Type B pancreatic cell (in vitro differentiated cells): ENCODE data around the gene ARCN1. TPM values are rescaled to one million over a fixed set of nuclear protein-coding genes. Genes with fewer than 3 reads are reported as not detected.
A peak's percentile ranks its signal among the peaks of the same experiment; 100 is the strongest.

Source experiments
- DNase-seq: peaks from one replicate; pipeline ENCODE4 v3.0.0; 2021; ENCODE audit warnings: mixed read lengths; ENCODE audit not compliant: unreplicated experiment; ENCODE audit errors: extremely low spot score
- H3K27ac Mint-ChIP-seq: 2 replicates; pipeline ENCODE4 v1.8.0; 2021; ENCODE audit warnings: mild to moderate bottlenecking, mixed read lengths
- H3K27me3 Mint-ChIP-seq: 2 replicates; pipeline ENCODE4 v1.8.0; 2021; ENCODE audit warnings: mixed read lengths
- H3K36me3 Mint-ChIP-seq: 2 replicates; pipeline ENCODE4 v1.8.0; 2021; ENCODE audit warnings: mixed read lengths
- H3K4me1 Mint-ChIP-seq: one replicate; pipeline ENCODE4 v1.8.0; 2021; ENCODE audit warnings: mixed read lengths; ENCODE audit not compliant: unreplicated experiment
- H3K4me3 Mint-ChIP-seq: 2 replicates; pipeline ENCODE4 v1.8.0; 2021; ENCODE audit warnings: mild to moderate bottlenecking, mixed read lengths
- H3K9me3 Mint-ChIP-seq: 2 replicates; pipeline ENCODE4 v1.8.0; 2021; ENCODE audit warnings: mixed read lengths
- CTCF ChIP-seq: fragments of 200-600 bp; sonication (generic); conservative IDR thresholded peaks from 2 replicates; pipeline ENCODE4 v1.5.0; 2021; ENCODE audit warnings: antibody characterized with exemption, mild to moderate bottlenecking
- total RNA-seq: library from RNA; stranded (reverse); gene quantifications from 2 replicates; pipeline ENCODE4 v1.2.1, GENCODE V29; 2021; ENCODE audit warnings: low replicate concordance

The ARCN1 gene
- total RNA-seq, 1 donor from 2014 or later, result 139 TPM

GRCh38 chr11:118632577-118633318, 60.5 kb downstream of the ARCN1 start:
- H3K36me3 Mint-ChIP-seq, result peaks cover 14% of the 10 kb centered on the region
- no peak for TF ChIP-seq CTCF
- H3K27ac Mint-ChIP-seq, result no peak overlapping the region
- H3K4me1 Mint-ChIP-seq, result peaks cover 19% of the 10 kb centered on the region
- H3K9me3 Mint-ChIP-seq, result no peaks in the 10 kb centered on the region
- no peak for DNase-seq
- no peak overlapping the region for H3K4me3 Mint-ChIP-seq
- no peaks in the 10 kb centered on the region for H3K27me3 Mint-ChIP-seq

- Mint-ChIP-seq H3K27ac (no peak overlapping the region), H3K36me3 (peaks cover 17% of the 10 kb centered on the region), H3K27me3 (no peaks in the 10 kb centered on the region), H3K9me3 (no peaks in the 10 kb centered on the region), H3K4me3 (no peak overlapping the region), H3K4me1 (peaks cover 19% of the 10 kb centered on the region)
- no peak for DNase-seq
- no peak for TF ChIP-seq CTCF
Measured at GRCh38 chr11:118633319-118633690, 61.1 kb downstream of the ARCN1 start.

GRCh38 chr11:118633979-118634378, 61.8 kb downstream of the ARCN1 start:
- Mint-ChIP-seq H3K9me3 (no peaks in the 10 kb centered on the region), H3K4me1 (peaks cover 19% of the 10 kb centered on the region), H3K27me3 (no peaks in the 10 kb centered on the region), H3K4me3 (peak overlapping the region; percentile 82), H3K27ac (peak overlapping the region; percentile 81), H3K36me3 (peaks cover 17% of the 10 kb centered on the region)
- no peak for TF ChIP-seq CTCF
- no peak for DNase-seq

GRCh38 chr11:118634431-118635236, 62.4 kb downstream of the ARCN1 start:
- peak; percentile 84 for DNase-seq
- Mint-ChIP-seq H3K4me1 (peaks cover 19% of the 10 kb centered on the region), H3K27me3 (no peaks in the 10 kb centered on the region), H3K4me3 (peak overlapping the region; percentile 82), H3K9me3 (no peaks in the 10 kb centered on the region), H3K27ac (peak overlapping the region; percentile 81), H3K36me3 (peaks cover 17% of the 10 kb centered on the region)
- TF ChIP-seq CTCF, result peak; percentile 28

- Mint-ChIP-seq H3K36me3 (peaks cover 17% of the 10 kb centered on the region), H3K27me3 (no peaks in the 10 kb centered on the region), H3K4me1 (peaks cover 19% of the 10 kb centered on the region), H3K27ac (no peak overlapping the region), H3K4me3 (peak overlapping the region; percentile 82), H3K9me3 (no peaks in the 10 kb centered on the region)
- DNase-seq, result no peak
- TF ChIP-seq CTCF, result no peak
Measured at GRCh38 chr11:118635237-118635591, 63.0 kb downstream of the ARCN1 start.
